Urinary bladder (tissue), 4 donors: ENCODE results near the gene PKD2L1. TPM values are rescaled to one million over a fixed set of nuclear protein-coding genes. Genes with fewer than 3 reads are reported as not detected.

Experiments used
- DNase-seq: peaks from one replicate; pipeline ENCODE4 v3.0.0-alpha.2; 2015; ENCODE audit errors: extremely low spot score
- H3K27ac ChIP-seq: one replicate; pipeline ENCODE4 v1.5.1; 2013; ENCODE audit warnings: low read depth, mild to moderate bottlenecking, moderate library complexity
- H3K36me3 ChIP-seq: one replicate; pipeline ENCODE4 v1.6.1; 2013; ENCODE audit warnings: mild to moderate bottlenecking, moderate library complexity; ENCODE audit not compliant: insufficient read depth
- H3K4me1 ChIP-seq: one replicate; pipeline ENCODE4 v1.6.1; 2013; ENCODE audit warnings: mild to moderate bottlenecking, moderate library complexity; ENCODE audit not compliant: insufficient read depth
- H3K4me3 ChIP-seq: one replicate; pipeline ENCODE4 v1.5.1; 2013; ENCODE audit warnings: low read depth, low read length
- WGBS: extraction: QIAGEN DNeasy Blood & Tissue Kit; methylation state at CpG from one replicate; pipeline ENCODE4 v1.1.7; 2013; 5-methylcytosine and 5-hydroxymethylcytosine counted together
- polyA plus RNA-seq: library from polyadenylated mRNA; stranded (reverse); fragments of 200-250 nt; gene quantifications from one replicate; pipeline ENCODE4 v1.2.3, GENCODE V29; 2013
- small RNA-seq: library from RNA; depleted of rRNA; stranded (forward); fragments of <200 nt; gene quantifications from one replicate; pipeline ENCODE3, GENCODE V24; 2014
- total RNA-seq: library from RNA; depleted of rRNA; stranded (reverse); fragments of >200 nt; gene quantifications from one replicate; pipeline ENCODE4 v1.2.3, GENCODE V29; 2014
- donor health status: healthy with polysubstance abuse.
- donor health status: healthy.

Gene PKD2L1
- total and polyA plus RNA-seq, 2 donors, result not detected

DNA sequence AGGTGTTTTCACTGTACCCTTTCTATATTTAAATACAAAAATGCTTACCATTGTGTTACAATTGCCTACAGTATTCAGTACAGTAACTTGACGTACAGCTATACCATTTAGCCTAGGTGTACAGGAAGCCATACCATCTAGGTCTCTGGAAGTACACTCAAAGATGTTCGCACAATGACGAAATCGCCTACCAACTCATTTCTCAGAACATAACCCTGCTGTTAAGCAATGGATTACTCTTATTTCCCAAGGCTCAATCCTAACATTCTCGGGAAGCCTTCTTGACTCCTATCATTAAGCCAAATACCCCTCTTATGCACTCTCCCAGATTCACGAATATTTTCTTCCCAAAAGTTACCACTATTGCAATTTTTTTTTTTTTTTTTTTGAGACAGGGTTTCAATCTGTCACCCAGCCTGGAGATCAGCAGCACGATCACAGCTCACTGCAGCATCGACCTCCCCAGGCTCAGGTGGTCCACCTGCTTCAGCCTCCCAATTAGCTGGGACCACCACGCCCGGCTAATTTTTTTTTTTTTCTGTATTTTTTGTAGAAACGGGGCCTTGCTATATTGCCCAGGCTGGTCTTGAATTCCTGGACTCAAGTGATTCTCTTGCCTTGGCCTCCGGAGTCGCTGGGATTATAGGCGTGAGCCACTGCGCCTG, 64.1 kb downstream of the PKD2L1 start:
- Histone ChIP-seq H3K4me3 (no peak overlapping the region), H3K36me3 (no peaks in the 10 kb centered on the region), H3K4me1 (no peaks in the 10 kb centered on the region), H3K27ac (no peak overlapping the region)
- WGBS, result 93% methylated on average over 15 of the region's 15 CpGs
- no peak for DNase-seq

GRCh38 chr10:100254191-100254590, 75.8 kb downstream of the PKD2L1 start:
- peaks cover 5% of the 10 kb centered on the region for H3K36me3 ChIP-seq
- H3K27ac ChIP-seq, result no peak overlapping the region
- 95% methylated on average over 3 of the region's 3 CpGs for WGBS
- H3K4me3 ChIP-seq, result no peak overlapping the region
- no peak for DNase-seq
- no peaks in the 10 kb centered on the region for H3K4me1 ChIP-seq

DNA sequence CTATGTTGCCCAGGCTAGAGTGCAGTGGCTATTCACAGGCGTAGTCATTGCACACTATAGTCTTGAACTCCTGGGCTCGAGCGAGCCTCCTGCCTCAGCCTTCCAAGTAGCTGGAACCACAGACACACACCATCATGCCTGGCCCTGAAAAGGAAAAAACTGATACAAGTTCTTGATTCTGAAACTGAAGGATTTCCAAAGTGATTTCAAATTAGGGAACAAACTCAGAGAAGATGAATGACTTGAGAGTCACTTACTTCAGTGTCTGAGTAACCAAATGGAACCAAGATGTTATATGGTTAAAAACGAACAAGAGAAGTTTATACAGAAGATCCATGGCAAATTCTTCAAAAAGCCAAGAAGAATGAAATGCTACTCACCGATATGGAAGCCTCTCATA, 77.0 kb downstream of the PKD2L1 start:
- Histone ChIP-seq H3K4me1 (no peaks in the 10 kb centered on the region), H3K27ac (no peak overlapping the region), H3K4me3 (no peak overlapping the region), H3K36me3 (peaks cover 5% of the 10 kb centered on the region)
- WGBS, result 95% methylated on average over 5 of the region's 5 CpGs
- no peak for DNase-seq

GRCh38 chr10:100248820-100249219, 81.2 kb downstream of the PKD2L1 start:
- no peak for DNase-seq
- WGBS, result 98% methylated on average over 7 of the region's 7 CpGs
- H3K4me1 ChIP-seq, result no peaks in the 10 kb centered on the region
- H3K4me3 ChIP-seq, result no peak overlapping the region
- H3K36me3 ChIP-seq, result peaks cover 1% of the 10 kb centered on the region
- no peak overlapping the region for H3K27ac ChIP-seq

DNA sequence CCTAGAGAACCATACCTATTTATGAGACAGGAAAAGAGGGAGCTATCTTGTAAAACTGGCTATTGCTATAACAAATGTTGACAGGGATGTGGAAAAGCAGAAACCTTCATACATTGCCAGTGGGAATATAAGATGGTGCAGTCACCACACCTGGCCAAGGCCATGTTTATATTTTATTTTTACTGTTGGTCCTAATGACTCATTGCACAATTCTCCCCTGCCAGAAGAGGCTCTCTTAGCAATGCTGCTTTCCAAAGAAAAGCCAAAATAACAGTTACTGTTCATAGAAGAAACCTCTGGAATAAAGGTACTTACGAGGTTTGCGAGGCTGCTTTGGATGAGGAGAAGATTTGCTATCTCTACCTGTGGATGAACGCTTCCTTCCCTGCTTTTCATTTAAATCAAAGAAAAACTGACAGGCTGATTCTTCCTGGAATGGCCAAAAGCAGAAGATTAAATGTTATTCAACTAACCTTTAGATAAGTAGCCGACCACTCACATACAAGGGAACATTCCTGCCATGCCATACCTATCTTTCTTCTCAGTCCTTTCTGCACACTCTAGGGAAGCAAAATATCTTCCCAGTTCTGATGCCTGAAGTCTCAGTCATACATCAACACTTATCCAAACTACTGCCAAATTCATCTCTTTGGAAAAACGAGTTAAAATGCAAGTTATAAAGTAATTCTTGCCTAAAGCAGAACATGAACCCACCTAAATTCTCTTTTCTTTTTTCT, 84.4 kb downstream of the PKD2L1 start:
- H3K4me3 ChIP-seq, result no peak overlapping the region
- DNase-seq, result no peak
- peaks cover under 1% of the 10 kb centered on the region for H3K36me3 ChIP-seq
- no peak overlapping the region for H3K27ac ChIP-seq
- H3K4me1 ChIP-seq, result no peaks in the 10 kb centered on the region
- 92% methylated on average over 5 of the region's 5 CpGs for WGBS

GRCh38 chr10:100239851-100240250, 90.2 kb downstream of the PKD2L1 start:
- Histone ChIP-seq H3K4me3 (no peak overlapping the region), H3K4me1 (no peaks in the 10 kb centered on the region), H3K27ac (no peak overlapping the region), H3K36me3 (peaks cover 3% of the 10 kb centered on the region)
- WGBS, result 91% methylated on average over 3 of the region's 3 CpGs
- DNase-seq, result no peak

DNA sequence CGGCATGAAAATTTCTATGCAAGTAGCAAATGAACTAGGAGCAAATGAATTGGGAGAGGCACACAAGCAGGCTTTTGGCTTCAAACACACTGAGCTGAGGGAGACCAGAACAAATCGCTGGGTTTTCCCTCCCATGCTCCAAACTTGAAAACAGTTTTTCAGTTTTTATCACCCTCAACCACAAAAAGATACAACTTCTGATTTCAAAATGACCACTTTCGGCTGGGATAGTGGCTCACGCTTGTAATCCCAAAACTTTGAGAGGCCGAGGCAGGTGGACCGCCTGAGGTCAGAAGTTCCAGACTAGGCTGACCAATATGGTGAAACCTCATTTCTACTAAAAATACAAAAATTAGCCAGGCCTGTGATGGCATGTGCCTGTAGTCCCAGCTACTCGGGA, 91.6 kb downstream of the PKD2L1 start:
- H3K4me3 ChIP-seq, result no peak overlapping the region
- DNase-seq, result no peak
- WGBS, result 97% methylated on average over 7 of the region's 7 CpGs
- no peak overlapping the region for H3K27ac ChIP-seq
- peaks cover 7% of the 10 kb centered on the region for H3K36me3 ChIP-seq
- H3K4me1 ChIP-seq, result no peaks in the 10 kb centered on the region

Small RNA genes within 50 kb of the gene (small RNA-seq; reads per million reads assigned to genes)
- gene RNU6-422P, result not detected

Other genes with a start within 250 kb of the PKD2L1 start
- gene CPN1, start 248.4 kb downstream of the PKD2L1 start, total RNA-seq, result 0.16 TPM
- 0.05 TPM for gene CPN1, start 248.4 kb downstream of the PKD2L1 start, polyA plus RNA-seq
- 33.7 TPM for gene ERLIN1, start 144.2 kb downstream of the PKD2L1 start, total RNA-seq
- 23.7 TPM for gene ERLIN1, start 144.2 kb downstream of the PKD2L1 start, polyA plus RNA-seq
- 27.2 TPM for gene CHUK, start 100.6 kb downstream of the PKD2L1 start, total RNA-seq
- gene CHUK, start 100.6 kb downstream of the PKD2L1 start, polyA plus RNA-seq, result 13.4 TPM
- 33.1 TPM for gene CWF19L1, start 62.6 kb downstream of the PKD2L1 start, total RNA-seq
- 17.9 TPM for gene CWF19L1, start 62.6 kb downstream of the PKD2L1 start, polyA plus RNA-seq
- gene BLOC1S2, start 43.5 kb downstream of the PKD2L1 start, total RNA-seq, result 28.6 TPM
- gene BLOC1S2, start 43.5 kb downstream of the PKD2L1 start, polyA plus RNA-seq, result 22.4 TPM
- gene SCD, start 17.0 kb upstream of the PKD2L1 start, total RNA-seq, result 35.2 TPM
- gene SCD, start 17.0 kb upstream of the PKD2L1 start, polyA plus RNA-seq, result 66.4 TPM
- 0.11 TPM for gene WNT8B, start 132.8 kb upstream of the PKD2L1 start, total RNA-seq
- gene WNT8B, start 132.8 kb upstream of the PKD2L1 start, polyA plus RNA-seq, result 0.08 TPM
- gene SEC31B, start 189.6 kb upstream of the PKD2L1 start, total RNA-seq, result 7.0 TPM
- 5.1 TPM for gene SEC31B, start 189.6 kb upstream of the PKD2L1 start, polyA plus RNA-seq
- gene NDUFB8, start 199.6 kb upstream of the PKD2L1 start, total RNA-seq, result 106 TPM
- gene NDUFB8, start 199.6 kb upstream of the PKD2L1 start, polyA plus RNA-seq, result 364 TPM
- 14.4 TPM for gene HIF1AN, start 205.7 kb upstream of the PKD2L1 start, total RNA-seq
- gene HIF1AN, start 205.7 kb upstream of the PKD2L1 start, polyA plus RNA-seq, result 15.4 TPM